NB4 (cell line): ENCODE measurements around the gene THADA.

Source experiments
- DNase-seq: peaks from one replicate; pipeline ENCODE4 v3.0.0; 2010; ENCODE audit warnings: low read depth
- H3K4me3 ChIP-seq: one replicate; pipeline ENCODE4 v1.5.1; 2011; ENCODE audit warnings: mild to moderate bottlenecking, low read depth, low read length, moderate library complexity
- CTCF ChIP-seq: IDR thresholded peaks from one replicate; pipeline ENCODE4 v1.5.1; 2012; ENCODE audit warnings: low read depth, low read length
- MAX ChIP-seq: IDR thresholded peaks from 2 replicates; pipeline ENCODE4 v1.6.1; 2011; ENCODE audit warnings: low read depth, low read length
- MYC ChIP-seq: IDR thresholded peaks from 2 replicates; pipeline ENCODE4 v1.6.1; 2011; ENCODE audit warnings: low read depth, low read length
- POLR2A ChIP-seq: IDR thresholded peaks from 2 replicates; pipeline ENCODE4 v1.6.1; 2011; ENCODE audit warnings: mild to moderate bottlenecking; ENCODE audit not compliant: insufficient read length; ENCODE audit errors: extremely low read depth

Gene THADA

GRCh38 chr2:43515248-43515647 is 80.6 kb downstream of the THADA start:
- no peak for DNase-seq
- TF ChIP-seq MYC (no peak), MAX (no peak), POLR2A (no peak), CTCF (no peak)
- H3K4me3 ChIP-seq = no peak overlapping the region

DNA sequence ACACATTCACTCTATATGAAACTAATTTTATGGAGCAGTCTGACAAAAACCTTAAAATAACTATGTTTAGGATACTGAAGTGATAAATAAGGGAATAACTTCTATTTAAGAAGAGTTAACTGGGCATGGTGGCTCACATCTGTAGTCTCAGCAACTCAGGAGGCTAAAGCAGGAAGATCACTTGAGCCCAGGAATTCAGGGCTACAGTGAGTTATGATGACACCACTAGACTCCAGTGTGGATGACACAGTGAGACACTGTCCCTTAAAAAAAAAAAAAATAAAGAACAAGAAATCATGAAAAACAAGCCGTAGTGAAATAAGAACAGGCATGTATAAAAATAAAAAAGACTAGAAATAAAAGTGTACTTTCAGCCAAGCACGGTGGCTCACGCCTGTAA is 82.0 kb downstream of the THADA start:
- no peak for DNase-seq
- no peak for TF ChIP-seq CTCF
- no peak for TF ChIP-seq MYC
- no peak for TF ChIP-seq MAX
- no peak for TF ChIP-seq POLR2A
- H3K4me3 ChIP-seq = no peak overlapping the region

- H3K4me3 ChIP-seq = no peak overlapping the region
- TF ChIP-seq CTCF (no peak), MYC (no peak), POLR2A (no peak)
- no peak for DNase-seq
These were observed 82.6 kb downstream of the THADA start for GRCh38 chr2:43513216-43513615.

DNA sequence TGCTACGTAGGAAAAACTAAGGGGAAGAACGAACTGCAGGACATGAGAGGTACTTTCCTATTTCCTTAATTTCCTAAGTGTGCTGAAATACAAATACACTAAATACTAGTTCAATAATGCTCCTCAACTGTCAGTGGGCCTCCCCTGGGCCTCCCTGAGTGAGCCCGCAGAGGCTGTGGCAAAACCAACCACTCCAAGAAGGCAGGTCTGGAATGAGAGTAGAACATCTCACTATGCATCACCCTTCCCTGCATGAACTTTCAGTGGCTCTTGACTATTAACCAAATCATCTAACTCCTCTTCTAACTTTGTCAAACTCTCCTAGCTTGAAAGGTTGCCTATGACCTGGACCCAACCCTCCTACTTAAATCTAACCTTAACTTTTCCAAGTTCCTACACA is 84.6 kb downstream of the THADA start:
- no peak for DNase-seq
- H3K4me3 ChIP-seq = no peak overlapping the region
- no peak for TF ChIP-seq POLR2A
- no peak for TF ChIP-seq MAX
- no peak for TF ChIP-seq CTCF
- no peak for TF ChIP-seq MYC

- no peak overlapping the region for H3K4me3 ChIP-seq
- DNase-seq = no peak
- no peak for TF ChIP-seq MYC
- no peak for TF ChIP-seq POLR2A
- no peak for TF ChIP-seq MAX
- no peak for TF ChIP-seq CTCF
These were observed 86.0 kb downstream of the THADA start for GRCh38 chr2:43509886-43510285.

DNA sequence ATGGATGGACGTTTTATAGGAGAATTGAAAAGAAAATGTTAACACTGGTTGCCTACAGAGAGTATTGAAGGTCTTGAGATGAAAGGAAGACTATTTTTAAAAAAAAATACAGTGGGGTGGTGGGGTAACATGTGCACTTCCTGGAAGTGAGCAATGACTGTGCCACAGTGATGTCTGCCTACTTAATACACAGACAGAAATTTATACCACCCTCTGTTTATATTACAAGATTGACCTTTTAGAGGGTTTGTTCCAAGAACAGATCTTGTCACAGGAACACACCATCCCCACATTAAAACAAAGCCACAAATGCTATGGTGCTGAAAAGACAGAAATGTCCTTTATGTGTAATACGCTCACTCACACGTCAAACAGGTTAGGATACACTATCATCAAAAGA is 87.6 kb downstream of the THADA start:
- TF ChIP-seq CTCF (no peak), MYC (no peak), MAX (no peak), POLR2A (no peak)
- no peak for DNase-seq
- no peak overlapping the region for H3K4me3 ChIP-seq
